A549 (cell line): Measurements from ENCODE around the gene SLC10A1.

Source experiments
- EP300 ChIP-seq, 2 experiments: fragments of >200 bp; sonication (Bioruptor Twin); formaldehyde crosslinking; IDR thresholded peaks; 2 replicates in 1 of 2; 3 replicates in 1 of 2; pipeline ENCODE4 v1.6.1; 2016 to 2017
- FOSL2 ChIP-seq, 2 experiments: fragments of 450-650 bp in 1 of 2; fragments of >200 bp in 1 of 2; sonication (Bioruptor Twin) in 1 of 2; formaldehyde crosslinking; IDR thresholded peaks; 2 replicates each; pipeline versions ENCODE4 v1.5.0 to v1.6.1; 2016 to 2020; ENCODE audit warnings: mild to moderate bottlenecking in 1 of 2, moderate library complexity in 1 of 2
- HDAC2 ChIP-seq: fragments of 200-600 bp; sonication (generic); IDR thresholded peaks from 2 replicates; pipeline ENCODE4 v1.6.1; 2016
- MYC ChIP-seq: IDR thresholded peaks from 2 replicates; pipeline ENCODE4 v1.6.1; 2012; ENCODE audit warnings: mild to moderate bottlenecking, inconsistent platforms, low read length, improper control_type of control experiment, borderline replicate concordance
- POLR2A ChIP-seq: IDR thresholded peaks from 2 replicates; pipeline ENCODE4 v1.6.1; 2012; ENCODE audit warnings: mild to moderate bottlenecking, low read length
- REST ChIP-seq: fragments of 200-600 bp; sonication (generic); IDR thresholded peaks from 2 replicates; pipeline ENCODE4 v1.6.1; 2016; ENCODE audit warnings: antibody characterized with exemption, mild to moderate bottlenecking, moderate library complexity
- RFX5 ChIP-seq: fragments of 450-650 bp; IDR thresholded peaks from 2 replicates; pipeline ENCODE4 v1.7.1; 2014; ENCODE audit warnings: antibody characterized with exemption, mild to moderate bottlenecking, moderate library complexity
- TF ChIP-seq, protein P1 (sequence below): fragments of >200 bp; sonication (Bioruptor Twin); formaldehyde crosslinking; IDR thresholded peaks from 3 replicates; pipeline ENCODE4 v1.5.1; 2016
- TF ChIP-seq, protein P2 (sequence below): fragments of 250-450 bp; sonication (Bioruptor Pico); IDR thresholded peaks from 2 replicates; pipeline ENCODE4 v1.5.0; 2021; ENCODE audit warnings: mild to moderate bottlenecking, moderate library complexity, borderline replicate concordance
- TF ChIP-seq, protein P3 (sequence below): fragments of 150-350 bp; IDR thresholded peaks from 2 replicates; pipeline ENCODE4 v1.6.1; 2014; ENCODE audit warnings: low read depth, mild to moderate bottlenecking, low read length

DNA sequence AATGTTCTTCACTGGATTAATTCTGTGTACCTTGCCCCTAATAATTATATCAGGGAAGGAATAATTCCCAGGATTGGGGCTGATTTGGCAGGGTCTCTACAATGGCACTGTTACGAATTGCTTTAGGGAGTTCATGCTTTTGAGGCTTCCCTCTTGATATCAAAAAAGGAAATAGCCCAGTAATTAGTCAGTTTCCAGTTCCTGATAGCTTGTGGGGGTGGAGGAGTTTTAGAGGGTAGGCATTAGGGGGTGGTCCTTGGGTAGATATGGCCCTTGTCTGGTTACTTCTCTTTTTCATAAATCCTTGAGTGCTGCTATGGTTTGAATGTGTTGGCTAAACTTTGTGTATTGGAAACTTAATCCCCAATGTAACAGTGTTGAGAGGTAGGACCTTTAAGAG, 36.2 kb downstream of the SLC10A1 start:
- TF ChIP-seq, protein P1, sequence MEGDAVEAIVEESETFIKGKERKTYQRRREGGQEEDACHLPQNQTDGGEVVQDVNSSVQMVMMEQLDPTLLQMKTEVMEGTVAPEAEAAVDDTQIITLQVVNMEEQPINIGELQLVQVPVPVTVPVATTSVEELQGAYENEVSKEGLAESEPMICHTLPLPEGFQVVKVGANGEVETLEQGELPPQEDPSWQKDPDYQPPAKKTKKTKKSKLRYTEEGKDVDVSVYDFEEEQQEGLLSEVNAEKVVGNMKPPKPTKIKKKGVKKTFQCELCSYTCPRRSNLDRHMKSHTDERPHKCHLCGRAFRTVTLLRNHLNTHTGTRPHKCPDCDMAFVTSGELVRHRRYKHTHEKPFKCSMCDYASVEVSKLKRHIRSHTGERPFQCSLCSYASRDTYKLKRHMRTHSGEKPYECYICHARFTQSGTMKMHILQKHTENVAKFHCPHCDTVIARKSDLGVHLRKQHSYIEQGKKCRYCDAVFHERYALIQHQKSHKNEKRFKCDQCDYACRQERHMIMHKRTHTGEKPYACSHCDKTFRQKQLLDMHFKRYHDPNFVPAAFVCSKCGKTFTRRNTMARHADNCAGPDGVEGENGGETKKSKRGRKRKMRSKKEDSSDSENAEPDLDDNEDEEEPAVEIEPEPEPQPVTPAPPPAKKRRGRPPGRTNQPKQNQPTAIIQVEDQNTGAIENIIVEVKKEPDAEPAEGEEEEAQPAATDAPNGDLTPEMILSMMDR, result no peak
- no peak for TF ChIP-seq RFX5
- TF ChIP-seq, protein P2, sequence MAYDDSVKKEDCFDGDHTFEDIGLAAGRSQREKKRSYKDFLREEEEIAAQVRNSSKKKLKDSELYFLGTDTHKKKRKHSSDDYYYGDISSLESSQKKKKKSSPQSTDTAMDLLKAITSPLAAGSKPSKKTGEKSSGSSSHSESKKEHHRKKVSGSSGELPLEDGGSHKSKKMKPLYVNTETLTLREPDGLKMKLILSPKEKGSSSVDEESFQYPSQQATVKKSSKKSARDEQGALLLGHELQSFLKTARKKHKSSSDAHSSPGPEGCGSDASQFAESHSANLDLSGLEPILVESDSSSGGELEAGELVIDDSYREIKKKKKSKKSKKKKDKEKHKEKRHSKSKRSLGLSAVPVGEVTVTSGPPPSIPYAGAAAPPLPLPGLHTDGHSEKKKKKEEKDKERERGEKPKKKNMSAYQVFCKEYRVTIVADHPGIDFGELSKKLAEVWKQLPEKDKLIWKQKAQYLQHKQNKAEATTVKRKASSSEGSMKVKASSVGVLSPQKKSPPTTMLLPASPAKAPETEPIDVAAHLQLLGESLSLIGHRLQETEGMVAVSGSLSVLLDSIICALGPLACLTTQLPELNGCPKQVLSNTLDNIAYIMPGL (CRISPR knock-in tag), result no peak
- TF ChIP-seq REST, result no peak
- no peak for TF ChIP-seq FOSL2 (IDR thresholded peaks at IDR 0.05)
- TF ChIP-seq FOSL2 (CRISPR knock-in tag; IDR thresholded peaks at IDR 0.05), result no peak
- TF ChIP-seq, protein P3, sequence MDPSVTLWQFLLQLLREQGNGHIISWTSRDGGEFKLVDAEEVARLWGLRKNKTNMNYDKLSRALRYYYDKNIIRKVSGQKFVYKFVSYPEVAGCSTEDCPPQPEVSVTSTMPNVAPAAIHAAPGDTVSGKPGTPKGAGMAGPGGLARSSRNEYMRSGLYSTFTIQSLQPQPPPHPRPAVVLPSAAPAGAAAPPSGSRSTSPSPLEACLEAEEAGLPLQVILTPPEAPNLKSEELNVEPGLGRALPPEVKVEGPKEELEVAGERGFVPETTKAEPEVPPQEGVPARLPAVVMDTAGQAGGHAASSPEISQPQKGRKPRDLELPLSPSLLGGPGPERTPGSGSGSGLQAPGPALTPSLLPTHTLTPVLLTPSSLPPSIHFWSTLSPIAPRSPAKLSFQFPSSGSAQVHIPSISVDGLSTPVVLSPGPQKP, result no peak
- no peak for TF ChIP-seq EP300 (IDR thresholded peaks at IDR 0.05)
- TF ChIP-seq POLR2A, result no peak
- TF ChIP-seq HDAC2, result no peak
- TF ChIP-seq MYC, result no peak
